C4-2B (cell line): ENCODE measurements around the gene RAVER2.

ENCODE experiments used
- CTCF ChIP-seq: fragments of 450-650 bp; conservative IDR thresholded peaks from 2 replicates; pipeline ENCODE4 v1.5.1; 2017; ENCODE audit warnings: mild to moderate bottlenecking
- ZFX ChIP-seq: fragments of 450-650 bp; IDR thresholded peaks from 2 replicates; pipeline ENCODE4 v1.6.1; 2017

- no peak for TF ChIP-seq CTCF
- TF ChIP-seq ZFX = no peak
Observed at GRCh38 chr1:64872067-64872466, 127.2 kb downstream of the RAVER2 start.
